Keratinocyte (primary cell): Measurements from ENCODE around the gene DLX1.
A peak's percentile ranks its signal among the peaks of the same experiment; 100 is the strongest.

ENCODE experiments used
- EZH2 ChIP-seq: IDR thresholded peaks from one replicate; pipeline ENCODE4 v1.6.1; 2012; ENCODE audit warnings: inconsistent platforms, mild to moderate bottlenecking, low read length, moderate library complexity
- TF ChIP-seq, protein P1 (sequence below), 3 experiments: IDR thresholded peaks in 1 of 3; conservative IDR thresholded peaks in 1 of 3; optimal IDR thresholded peaks in 1 of 3; 2 replicates in 2 of 3; 3 replicates in 1 of 3; pipeline versions ENCODE3 to v1.5.1; 2011; ENCODE audit warnings: low read length in 3 of 3, mild to moderate bottlenecking in 3 of 3, moderate library complexity in 2 of 3, control low read depth in 1 of 3, inconsistent platforms in 1 of 3; ENCODE audit not compliant: insufficient read depth in 2 of 3; ENCODE audit errors: extremely low read depth in 1 of 3

DNA sequence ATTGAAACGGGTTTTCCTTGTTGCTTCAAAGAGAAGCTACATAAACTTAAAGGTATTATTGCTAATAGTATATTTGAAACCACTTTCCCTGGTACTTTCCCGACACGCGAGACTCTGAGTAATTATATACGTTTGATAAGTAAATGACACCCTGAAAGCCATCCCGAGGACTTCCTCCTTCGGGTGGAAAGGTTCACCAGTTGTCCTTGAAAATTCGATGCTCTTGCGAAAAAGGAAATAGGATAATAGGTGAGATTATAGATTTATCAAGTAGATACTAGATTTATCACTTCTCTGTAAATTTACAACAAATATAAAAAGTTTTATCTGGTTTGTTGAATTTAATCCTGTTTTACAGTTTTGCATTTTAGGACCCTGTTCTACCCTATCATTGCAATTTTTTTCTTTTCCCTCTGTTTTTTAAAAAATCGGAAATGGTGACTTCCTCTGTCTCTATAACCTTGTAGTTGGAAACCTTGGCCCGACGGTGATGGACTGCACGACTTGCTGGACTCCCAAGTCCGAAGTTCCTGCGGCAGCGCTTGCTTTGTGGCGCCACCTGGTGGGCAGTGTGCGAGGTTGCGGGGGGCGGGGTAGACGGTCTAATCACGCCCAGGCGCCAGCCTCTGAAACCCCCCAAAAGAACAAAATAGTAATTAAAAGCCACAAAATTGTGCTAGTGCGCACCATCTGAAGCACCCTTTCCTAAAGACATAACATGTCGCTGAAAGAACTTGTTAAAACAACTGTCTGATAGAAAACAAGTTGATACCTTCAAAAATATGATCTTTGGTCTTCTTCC is 18.4 kb downstream of the DLX1 start:
- TF ChIP-seq, protein P1, sequence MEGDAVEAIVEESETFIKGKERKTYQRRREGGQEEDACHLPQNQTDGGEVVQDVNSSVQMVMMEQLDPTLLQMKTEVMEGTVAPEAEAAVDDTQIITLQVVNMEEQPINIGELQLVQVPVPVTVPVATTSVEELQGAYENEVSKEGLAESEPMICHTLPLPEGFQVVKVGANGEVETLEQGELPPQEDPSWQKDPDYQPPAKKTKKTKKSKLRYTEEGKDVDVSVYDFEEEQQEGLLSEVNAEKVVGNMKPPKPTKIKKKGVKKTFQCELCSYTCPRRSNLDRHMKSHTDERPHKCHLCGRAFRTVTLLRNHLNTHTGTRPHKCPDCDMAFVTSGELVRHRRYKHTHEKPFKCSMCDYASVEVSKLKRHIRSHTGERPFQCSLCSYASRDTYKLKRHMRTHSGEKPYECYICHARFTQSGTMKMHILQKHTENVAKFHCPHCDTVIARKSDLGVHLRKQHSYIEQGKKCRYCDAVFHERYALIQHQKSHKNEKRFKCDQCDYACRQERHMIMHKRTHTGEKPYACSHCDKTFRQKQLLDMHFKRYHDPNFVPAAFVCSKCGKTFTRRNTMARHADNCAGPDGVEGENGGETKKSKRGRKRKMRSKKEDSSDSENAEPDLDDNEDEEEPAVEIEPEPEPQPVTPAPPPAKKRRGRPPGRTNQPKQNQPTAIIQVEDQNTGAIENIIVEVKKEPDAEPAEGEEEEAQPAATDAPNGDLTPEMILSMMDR (optimal IDR thresholded peaks at IDR 0.05 in 1 of 3, IDR thresholded peaks at IDR 0.05 in 1 of 3, conservative IDR thresholded peaks at IDR 0.05 in 1 of 3; ENCODE audit: extremely low read depth in 1 of 3, insufficient read depth in 2 of 3, low read length in 3 of 3): peak in 2 of 3 experiments; percentile 78 to 92
- TF ChIP-seq EZH2: no peak
